ENCODE data around the gene PPP6R3.
"Not testable (repeated sequence)": the region's sequence is repeated elsewhere in the genome, so short reads cannot be mapped to it uniquely, and the experiment has no call there.

PPP6R3 gene

GRCh38 chr11:68460741-68461574 lies at the start of gene PPP6R3:
TSS of gene PPP6R3 (plus strand) at chr11:68460752. CDS start at chr11:68537665, 76,913 bp downstream.
- no peak for DNase-seq

- no peak for DNase-seq
These were observed 49.0 kb upstream of the PPP6R3 start for GRCh38 chr11:68411501-68411991.

GRCh38 chr11:68412593-68413475 lies 47.7 kb upstream of the PPP6R3 start:
- DNase-seq, result no peak

GRCh38 chr11:68413591-68413999 lies 47.0 kb upstream of the PPP6R3 start:
- no peak for DNase-seq

- no peak for DNase-seq
These were observed 45.9 kb upstream of the PPP6R3 start for GRCh38 chr11:68414496-68415221.

- no peak for DNase-seq
These were observed 44.4 kb upstream of the PPP6R3 start for GRCh38 chr11:68416070-68416578.

- no peak for DNase-seq
These were observed 41.9 kb upstream of the PPP6R3 start for GRCh38 chr11:68418648-68419047.

- DNase-seq, result no peak
These were observed 40.4 kb upstream of the PPP6R3 start for GRCh38 chr11:68420171-68420570.

- no peak for DNase-seq
These were observed 37.1 kb upstream of the PPP6R3 start for GRCh38 chr11:68423481-68423880.

GRCh38 chr11:68424101-68424632 lies 36.4 kb upstream of the PPP6R3 start:
- no peak for DNase-seq

- DNase-seq, result no peak
These were observed 35.3 kb upstream of the PPP6R3 start for GRCh38 chr11:68424981-68425865.

GRCh38 chr11:68425866-68426380 lies 34.6 kb upstream of the PPP6R3 start:
- DNase-seq, result no peak

GRCh38 chr11:68429661-68430060 lies 30.9 kb upstream of the PPP6R3 start:
- DNase-seq, result no peak

- no peak for DNase-seq
These were observed 30.2 kb upstream of the PPP6R3 start for GRCh38 chr11:68430384-68430783.

GRCh38 chr11:68430801-68431200 lies 29.8 kb upstream of the PPP6R3 start:
- DNase-seq, result no peak

- no peak for DNase-seq
These were observed 28.4 kb upstream of the PPP6R3 start for GRCh38 chr11:68431984-68432645.

- no peak for DNase-seq
These were observed 27.7 kb upstream of the PPP6R3 start for GRCh38 chr11:68432874-68433273.

- no peak for DNase-seq
These were observed 27.0 kb upstream of the PPP6R3 start for GRCh38 chr11:68433541-68433940.

GRCh38 chr11:68434159-68434558 lies 26.4 kb upstream of the PPP6R3 start:
- DNase-seq, result not testable (repeated sequence)

GRCh38 chr11:68436162-68436888 lies 24.2 kb upstream of the PPP6R3 start:
- DNase-seq, result no peak

Measured in activated gamma-delta T cell treated with Interleukin-2 at 50 U/mL for 16 hours (primary cell).